NOMO-1 treated with DMSO at 0.1 percent for 48 hours (cell line): ENCODE data around the gene NLRC5.
"Not testable (repeated sequence)": the region's sequence is repeated elsewhere in the genome, so short reads cannot be mapped to it uniquely, and the experiment has no call there.

Experiments
- DNase-seq: peaks from one replicate; lab custom pipeline; 2025; ENCODE audit not compliant: unreplicated experiment; lab: John Stamatoyannopoulos, UW

NLRC5 gene

DNA sequence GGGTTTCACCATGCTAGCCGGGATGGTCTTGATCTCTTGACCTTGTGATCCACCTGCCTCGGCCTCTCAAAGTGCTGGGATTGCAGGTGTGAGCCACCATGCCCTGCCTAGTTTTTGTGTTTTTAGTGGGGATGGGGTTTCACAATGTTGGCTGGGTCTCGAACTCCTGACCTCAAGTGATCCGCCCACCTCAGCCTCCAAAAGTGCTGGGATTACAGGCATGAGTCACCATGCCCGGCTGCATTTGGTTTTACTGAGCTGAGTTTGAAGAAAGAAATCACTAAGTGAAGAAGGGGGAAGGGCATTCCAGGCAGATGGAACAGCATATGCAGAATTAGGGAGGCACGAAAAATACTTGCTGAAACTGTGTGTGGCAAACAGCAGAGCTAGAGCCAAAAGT, 110.6 kb downstream of the NLRC5 start:
- DNase-seq, result not testable (repeated sequence)

DNA sequence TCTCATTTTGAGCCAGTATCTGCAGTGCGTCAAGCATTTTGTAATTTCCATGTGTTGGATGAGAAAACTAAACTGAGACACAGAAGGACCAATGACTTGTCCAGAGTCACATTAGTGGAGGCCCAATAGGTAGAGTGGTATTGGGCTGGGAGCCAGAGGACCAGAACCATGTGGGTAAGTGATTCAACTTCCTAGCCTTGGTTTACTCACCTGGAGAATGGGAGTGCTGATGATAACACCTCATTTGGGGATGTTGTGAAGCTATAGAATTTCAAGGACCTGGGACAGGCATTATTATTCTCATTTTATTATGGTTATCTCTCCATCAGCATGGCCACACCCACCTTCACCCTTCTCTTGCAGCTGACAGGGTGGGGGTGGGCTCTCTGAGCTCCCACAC, 111.1 kb downstream of the NLRC5 start:
- DNase-seq, result no peak

DNA sequence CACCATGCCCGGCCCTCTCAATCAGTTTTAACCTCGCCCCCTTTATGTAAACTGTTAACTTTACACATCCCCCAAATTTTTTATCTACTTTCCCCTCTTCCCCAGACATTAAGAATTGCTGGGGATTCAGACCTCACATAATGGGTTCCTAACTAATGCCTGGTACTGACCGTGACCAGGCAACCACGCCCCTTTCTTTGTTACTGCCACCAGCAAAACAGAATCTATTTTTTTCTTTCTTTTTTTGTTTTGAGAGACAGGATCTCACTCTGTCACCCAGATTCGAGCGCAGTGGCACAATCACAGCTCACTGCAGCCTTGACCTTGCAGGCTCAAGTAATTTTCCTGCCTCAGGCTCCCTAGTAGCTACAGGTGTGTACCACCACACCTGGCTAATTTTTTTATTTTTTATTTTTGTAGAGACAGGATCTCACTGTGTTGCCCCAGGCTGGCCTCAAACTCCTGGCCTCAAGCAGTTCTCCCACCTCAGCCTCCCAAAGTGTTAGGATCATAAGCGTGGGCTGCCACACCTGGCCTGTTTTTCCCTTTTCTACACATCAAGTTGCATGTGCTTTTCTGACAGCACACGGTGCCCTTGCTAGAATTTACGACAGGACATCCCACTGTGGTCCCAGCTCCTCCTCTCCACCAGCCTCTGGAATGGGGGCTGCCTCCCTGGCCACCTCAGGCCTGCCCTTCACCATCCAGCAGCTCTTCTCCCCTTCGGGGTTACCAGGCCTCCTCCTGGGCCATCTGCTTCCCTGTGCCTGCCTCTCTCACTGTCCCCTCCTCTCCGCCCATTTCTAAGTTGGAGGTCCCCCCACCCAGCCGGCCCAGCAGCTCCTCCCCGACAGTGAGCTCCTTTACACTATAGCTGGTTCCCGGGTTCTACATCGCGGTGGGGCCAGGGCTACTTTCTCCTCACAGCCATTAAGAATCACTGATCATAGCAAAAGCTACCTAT, 113.8 kb downstream of the NLRC5 start:
- no peak for DNase-seq

DNA sequence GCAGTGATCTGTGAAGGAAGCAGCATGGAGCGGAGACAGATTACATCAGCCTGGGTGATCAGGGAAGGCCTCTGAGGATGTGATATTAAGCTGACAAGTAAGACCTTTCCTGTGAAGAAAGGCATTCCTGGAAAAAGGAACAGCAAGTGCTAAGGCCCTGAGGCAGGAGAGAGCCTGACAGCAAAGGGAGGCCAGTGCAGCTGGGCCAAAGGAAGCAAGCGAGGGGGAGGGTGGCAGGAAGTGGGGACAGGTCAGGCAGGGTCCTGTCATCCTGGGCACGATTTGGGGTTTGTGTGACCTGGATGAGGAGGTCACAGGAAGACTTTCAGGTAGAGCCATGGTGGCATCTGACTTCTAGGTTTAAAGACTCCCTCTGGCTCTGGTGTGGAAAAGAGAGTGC, 115.3 kb downstream of the NLRC5 start:
- no peak for DNase-seq

DNA sequence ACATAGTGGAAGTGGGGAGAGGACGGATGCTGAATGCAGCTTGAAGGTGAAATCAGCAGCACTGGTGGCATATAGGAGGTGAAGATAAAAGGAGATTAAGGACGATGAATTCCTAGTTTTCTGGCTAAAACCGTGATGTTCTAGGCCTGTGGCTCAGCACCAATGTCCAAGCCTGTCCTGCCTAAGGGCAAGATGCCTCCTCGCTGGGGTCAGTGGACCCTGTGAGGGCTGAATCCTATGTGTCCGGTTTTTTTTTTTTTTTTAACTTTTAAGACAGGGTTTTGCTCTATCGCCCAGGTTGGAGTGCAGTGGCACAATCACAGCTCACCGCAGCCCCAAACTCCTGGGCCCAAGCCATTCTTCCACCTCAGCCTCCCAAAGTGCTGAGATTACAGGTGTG, 115.8 kb downstream of the NLRC5 start:
- DNase-seq, result no peak

DNA sequence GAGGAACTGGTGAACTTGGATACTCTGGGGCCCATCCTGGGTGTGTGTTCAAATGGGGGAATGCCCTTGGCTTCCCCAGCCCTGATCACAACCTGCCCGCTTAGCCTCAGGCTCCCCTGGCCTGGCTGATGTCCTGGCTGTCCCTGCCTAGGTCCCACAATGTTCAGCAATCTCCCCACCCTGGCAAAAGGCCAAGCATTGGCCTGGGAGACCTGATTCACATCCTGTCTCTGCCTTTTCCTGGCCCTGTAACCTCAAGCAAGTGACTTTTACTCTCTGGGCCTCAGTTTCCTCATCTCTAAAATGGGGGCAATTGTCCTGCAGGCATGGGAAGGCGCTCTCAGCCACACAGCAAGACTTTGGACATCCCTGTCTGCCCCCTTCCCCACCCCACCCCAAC, 117.4 kb downstream of the NLRC5 start:
- DNase-seq, result no peak

DNA sequence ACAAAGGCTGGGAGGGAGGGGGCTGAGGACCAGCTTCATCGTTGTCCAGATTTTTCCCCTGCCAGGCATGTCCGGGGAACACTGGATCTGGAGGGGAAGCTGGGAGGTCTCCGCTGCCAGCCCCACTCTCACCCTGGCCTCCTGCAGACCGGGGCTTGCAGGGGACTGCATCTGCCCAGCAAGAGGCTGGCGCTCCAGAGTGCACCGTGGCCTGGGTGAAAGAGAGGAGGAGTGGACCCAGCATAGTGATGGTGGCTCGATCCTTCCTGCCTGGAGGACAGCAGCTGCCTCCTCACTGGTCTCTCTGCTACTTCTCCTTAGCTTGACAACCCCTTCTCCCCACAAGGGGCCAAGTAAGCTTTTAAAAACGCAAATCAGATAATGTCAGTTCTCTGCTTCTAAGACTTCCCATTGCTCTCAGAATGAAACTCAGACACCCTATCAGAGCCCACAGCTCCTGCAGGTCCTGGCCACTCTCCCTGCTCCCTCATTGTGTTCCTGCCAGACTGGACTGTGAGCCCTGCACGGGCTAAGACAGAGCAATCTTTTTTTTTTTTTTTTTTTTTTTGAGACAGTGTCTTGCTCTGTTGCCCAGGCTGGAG, 118.1 kb downstream of the NLRC5 start:
- no peak for DNase-seq

DNA sequence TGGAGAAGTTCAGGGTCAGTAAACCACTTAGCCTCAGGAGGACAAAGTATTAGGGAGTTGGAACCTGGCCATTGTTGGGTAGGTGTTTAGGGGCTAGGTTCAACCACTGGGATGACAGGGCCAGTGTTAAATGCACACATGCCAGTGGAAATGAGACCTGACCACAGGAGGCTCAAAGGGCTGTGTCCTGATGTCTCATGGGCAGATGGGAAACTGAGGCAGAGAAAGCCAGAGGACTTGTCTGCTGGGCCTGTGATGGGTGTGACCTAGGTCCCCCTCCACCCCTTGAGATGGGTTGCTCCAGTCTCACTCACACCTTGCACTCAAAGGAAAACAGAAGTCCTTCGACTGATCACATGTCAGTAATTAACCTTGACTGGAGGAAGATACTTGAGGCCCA, 119.1 kb downstream of the NLRC5 start:
- no peak for DNase-seq

DNA sequence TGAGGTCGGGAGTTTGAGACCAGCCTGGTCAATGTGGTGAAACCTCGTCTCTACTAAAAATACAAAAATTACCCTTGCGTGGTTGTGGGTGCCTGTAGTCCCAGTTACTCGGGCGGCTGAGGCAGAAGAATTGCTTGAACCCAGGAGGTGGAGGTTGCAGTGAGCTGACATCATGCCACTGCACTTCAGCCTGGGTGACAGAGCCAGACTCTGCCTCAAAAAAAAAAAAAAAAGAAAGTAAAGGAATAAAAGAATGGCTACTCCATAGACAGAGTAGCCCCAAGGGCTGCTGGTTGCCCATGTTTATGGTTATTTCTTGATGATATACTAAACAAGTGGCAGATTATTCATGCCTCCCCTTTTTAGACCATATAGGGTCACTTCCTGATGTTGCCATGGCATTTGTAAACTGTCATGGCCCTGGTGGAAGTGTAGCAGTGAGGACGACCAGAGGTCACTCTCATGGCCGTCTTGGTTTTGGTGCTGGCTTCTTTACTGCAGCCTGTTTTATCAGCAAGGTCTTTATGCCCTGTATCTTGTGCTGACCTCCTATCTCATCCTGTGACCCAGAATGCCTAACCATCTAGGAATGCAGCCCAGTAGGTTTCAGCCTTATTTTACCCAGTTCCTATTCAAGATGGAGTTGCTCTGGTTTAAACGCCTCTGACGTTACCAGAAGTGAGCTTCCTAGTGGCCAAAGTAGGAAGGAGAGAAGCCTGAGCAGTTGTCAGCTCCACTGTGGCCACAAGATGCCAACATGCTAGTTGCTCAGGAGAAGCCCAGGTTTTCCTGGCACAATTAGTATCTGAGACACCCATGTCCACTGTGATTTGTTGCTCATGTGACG, 120.1 kb downstream of the NLRC5 start:
- DNase-seq, result not testable (repeated sequence)

DNA sequence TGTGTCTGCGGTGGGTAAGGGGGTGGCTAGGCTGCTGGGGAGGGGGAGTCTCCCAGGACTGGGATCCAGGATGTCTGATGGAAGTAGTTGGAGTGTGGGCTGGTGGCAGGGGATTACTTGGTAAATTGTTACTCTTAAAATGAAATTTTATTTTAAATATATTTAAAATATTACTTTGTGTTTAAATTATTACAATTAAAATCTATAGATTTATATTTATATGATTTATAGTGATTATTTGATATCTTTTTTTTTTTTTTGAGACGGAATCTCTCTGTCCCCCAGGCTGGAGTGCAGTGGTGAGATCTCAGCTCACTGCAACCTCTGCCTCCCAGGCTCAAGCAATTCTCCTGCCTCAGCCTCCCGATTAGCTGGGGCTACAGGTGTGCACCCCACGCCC, 121.6 kb downstream of the NLRC5 start:
- no peak for DNase-seq

DNA sequence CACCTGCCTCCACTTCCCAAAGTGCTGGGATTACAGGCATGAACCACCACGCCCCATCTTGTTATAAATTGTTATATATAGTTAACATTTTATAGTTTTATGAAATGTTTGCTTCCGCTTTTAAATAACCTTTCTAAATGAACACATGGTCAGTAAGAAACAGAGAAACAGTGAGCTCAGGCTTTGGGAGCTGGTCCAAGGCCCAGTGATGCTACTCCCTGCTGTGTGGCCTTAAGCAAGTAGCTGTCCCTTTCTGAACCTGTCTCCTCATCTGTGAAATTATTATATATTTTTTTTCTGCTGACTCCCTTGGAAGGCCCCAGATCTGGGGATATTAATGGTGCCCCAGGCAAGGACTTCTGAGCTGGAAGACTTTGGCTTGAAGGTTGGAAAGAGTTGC, 122.1 kb downstream of the NLRC5 start:
- no peak for DNase-seq

DNA sequence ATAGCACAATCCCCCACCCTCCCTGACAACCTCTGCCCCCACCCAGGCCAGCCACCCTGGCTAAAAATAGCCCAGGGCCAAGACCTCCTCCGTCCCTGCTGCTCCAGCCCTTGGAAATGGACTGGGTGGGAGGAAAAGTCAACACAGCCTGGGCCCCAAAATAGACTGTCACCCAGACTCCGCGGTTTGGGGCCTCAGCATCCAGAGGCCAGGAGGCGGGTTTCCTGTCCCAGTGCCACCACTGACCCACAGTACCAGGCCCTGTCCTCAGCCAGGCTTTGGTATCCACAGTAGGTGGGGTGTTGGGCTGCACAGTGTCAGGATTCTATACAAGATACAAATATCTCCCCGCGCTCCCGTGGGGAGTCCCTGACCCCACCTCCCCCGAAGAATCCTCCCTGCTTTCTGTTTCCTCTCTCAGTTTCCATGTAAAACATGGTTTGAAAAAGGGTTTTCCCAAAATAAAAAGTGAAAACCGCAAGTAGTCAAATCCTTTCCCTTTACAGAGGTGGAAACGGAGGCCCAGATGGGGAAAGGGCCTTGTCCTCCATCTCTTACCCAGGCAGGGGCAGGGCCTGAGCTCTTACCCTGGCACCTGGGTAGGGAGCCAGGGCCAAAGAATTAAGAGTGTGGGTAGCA, 123.2 kb downstream of the NLRC5 start:
- no peak for DNase-seq

DNA sequence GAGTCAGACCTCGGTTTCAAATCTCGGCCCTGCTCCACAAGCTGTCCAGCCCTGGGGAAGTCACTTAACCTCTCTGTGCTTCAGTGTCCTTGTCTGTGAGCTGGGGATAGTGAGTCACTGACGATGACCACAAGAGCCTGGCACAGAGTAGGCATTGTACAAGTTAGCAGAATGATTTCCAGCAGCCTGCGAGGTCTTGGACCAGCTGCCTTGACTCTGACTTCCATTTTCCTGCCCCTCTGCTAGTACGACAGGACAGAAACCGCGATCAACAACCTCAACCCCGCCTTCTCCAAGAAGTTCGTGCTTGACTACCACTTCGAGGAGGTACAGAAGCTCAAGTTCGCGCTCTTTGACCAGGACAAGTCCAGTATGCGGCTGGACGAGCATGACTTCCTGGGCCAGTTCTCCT, 123.7 kb downstream of the NLRC5 start:
- no peak for DNase-seq

DNA sequence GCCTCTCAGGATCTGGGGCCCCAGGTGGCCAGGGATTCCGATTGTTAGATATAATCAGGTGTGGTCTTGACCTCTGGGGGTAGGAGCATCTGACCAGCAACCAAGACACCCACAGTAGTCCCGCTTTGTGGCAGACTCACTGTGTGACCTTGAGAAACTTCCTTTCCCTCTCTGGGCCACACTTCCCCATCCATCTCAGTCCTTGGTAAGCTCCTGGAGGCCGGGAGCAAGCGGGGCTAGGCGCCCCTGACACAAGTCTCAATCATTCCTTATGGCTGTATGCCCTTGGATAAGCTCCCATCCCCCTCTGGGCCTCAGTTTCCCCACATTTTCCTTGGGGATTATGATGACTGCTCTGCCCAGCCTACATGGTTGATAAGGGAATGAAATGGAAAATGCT, 124.3 kb downstream of the NLRC5 start:
- no peak for DNase-seq

DNA sequence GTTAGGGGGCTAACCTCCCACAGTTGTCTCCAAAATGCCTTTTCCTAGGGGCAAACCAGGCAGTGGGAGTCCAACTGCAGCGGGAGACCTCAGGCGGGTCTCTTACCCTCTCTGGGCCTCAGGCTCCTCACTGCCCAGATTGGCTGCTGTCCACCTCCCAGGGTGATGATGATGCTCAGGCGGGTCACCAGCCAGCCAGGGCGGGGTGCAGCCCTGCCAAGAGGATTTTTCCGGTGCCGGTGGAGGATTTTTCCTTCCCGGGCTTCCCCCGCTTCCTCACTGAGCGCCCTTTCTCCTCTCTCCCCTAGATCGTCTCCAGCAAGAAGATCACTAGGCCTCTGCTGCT, 125.8 kb downstream of the NLRC5 start:
- DNase-seq, result no peak

DNA sequence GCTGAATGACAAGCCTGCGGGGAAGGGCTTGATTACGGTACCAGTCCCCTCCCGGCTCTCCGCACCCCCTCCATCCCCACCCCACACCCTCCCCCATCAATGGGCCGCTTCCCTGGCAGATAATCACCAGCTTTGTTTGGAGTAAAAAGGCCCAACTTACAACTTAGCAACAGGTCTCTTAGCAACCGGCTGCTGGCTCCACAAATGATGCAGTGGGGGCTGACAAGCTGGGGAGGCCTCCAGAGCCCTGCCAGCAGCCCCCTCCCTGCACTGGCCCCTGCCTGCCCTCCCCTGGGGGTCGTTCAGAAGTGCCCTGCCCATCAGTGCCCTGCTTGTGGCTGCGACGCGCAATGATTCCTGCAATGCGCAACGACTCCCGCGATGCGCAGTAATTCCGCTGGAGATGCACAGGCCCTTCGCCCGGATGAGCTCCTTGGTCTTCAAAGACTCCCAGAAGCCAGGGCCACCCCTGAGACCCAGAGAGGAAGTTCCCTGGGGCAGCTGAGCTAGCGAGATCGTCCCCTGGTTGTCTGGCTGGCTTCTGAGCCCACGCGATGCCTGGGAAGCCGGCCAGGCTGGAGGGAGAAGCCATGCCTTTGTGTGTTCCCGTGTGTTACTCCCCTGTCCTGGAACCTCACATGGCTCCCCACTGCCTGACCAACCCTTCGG, 126.3 kb downstream of the NLRC5 start:
- DNase-seq, result no peak

DNA sequence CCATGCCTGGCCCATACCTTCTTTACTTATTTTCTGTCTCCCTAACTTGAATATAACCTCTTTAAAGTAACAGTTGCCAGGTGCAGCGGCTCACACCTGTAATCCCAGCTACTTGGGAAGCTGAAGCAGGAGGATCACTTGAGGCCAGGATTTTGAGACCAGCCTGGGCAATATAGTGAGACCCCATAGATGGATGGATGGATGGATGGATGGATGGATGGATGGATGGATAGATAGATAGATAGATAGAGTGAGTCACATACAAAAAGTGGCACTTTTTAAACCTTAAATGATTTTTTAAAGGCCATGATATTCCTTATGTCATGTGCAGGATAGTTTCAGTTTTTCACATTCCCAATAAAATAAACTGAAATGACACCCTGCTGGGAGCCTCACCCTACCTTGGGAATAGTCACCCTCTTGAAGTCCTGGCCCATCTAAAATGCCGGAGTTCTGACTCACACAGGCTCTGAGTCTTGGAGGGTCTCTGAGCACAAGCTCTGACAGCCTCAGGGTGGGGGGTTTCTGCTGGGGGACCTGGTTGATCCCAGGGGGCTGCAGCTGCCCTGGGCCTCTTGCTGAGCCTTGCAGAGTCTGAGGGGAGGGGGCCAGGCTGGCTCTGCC, 129.2 kb downstream of the NLRC5 start:
- DNase-seq, result no peak

DNA sequence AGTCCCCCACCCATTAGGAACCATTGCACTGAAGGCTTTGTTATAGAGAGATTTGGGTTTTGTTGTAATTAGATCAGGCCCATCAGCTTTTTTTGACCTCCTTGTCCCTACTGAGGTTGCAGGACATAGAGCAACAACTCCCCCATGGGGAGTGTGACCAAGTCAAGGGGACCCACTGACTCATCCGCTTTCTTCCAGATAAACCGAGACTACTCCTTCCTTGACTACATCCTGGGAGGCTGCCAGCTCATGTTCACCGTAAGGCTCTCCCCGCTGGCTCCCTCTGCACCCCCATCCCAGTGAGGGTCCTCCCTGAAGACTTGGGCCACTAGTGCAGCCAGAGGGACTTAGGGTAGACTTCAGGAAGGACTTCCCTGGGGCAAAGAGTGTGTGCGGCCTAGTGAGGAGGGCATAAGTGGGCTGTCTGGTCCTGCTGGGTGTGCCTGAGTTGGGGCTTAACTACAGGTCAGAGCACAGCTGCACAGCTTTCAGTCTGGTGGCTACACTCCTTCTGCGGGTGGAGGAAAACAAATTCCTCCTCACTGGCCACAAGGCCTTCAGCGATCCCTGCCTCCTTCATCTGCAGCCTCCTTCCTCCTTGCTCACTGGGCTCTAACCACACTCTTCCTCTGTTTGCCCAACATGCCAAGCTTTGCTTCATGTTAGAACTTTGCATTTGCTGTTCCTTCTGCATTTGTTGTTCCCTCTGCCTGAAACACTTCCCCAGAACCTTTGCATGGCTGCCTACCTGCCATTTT, 134.0 kb downstream of the NLRC5 start:
- DNase-seq, result no peak

DNA sequence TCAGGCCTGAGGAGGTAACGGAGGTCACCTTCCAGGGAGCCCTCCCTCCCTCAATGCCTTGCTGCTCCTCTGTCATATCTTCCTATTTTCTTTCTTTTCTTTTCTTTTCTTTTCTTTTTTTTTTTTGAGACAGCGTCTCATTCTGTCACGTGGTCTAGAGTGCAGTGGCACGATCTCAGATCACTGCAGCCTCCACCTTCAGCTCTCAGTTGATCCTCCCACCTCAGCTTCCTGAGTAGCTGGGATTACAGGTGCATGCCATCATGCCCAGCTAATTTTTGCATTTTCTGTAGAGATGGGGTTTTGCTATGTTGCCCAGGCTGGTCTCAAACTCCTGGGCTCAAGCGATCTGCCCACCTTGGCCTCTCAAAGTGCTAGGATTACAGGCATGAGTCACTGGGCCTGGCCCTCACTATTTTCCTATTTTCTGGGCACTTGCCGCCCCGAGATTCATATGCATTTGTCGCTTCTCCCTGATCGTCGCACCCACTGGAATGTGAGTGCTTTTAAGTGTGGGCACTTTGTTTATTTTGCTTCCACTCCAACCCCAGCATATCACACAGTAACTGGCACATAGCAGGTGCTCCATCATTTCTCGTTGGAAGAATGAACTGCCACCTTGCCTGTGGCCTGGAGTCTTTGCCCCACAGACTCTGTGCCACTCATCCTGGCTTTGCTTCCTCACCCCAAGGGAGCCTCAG, 134.8 kb downstream of the NLRC5 start:
- DNase-seq, result no peak
